ENCODE results near the gene PLA2G15. TPM values are rescaled to one million over a fixed set of nuclear protein-coding genes. Genes with fewer than 3 reads are reported as not detected.

Gene PLA2G15
- total and polyA plus RNA-seq, 2 experiments from 2014 or later: 24.8 to 36.2 TPM

- no peaks in the 10 kb centered on the region for H3K27me3 ChIP-seq (replicated peaks; ENCODE audit: insufficient read depth)
- TF ChIP-seq EZH2 (IDR thresholded peaks at IDR 0.05; ENCODE audit: insufficient read depth, poor library complexity, severe bottlenecking) (no peak), EZH2phosphoT487 (IDR thresholded peaks at IDR 0.05; ENCODE audit: insufficient read depth, low read depth) (no peak)
- peak overlapping the region; percentile 32 for H3K4me2 ChIP-seq (ENCODE audit: unreplicated experiment)
- WGBS, 2 experiments (ENCODE audit: low coverage in 1 of 2, low lambda C conversion rate in 2 of 2, missing lambda C conversion rate in 2 of 2): 92 to 96% methylated on average over 6 of the region's 6 CpGs
- H4K20me1 ChIP-seq (ENCODE audit: insufficient read depth): no peaks in the 10 kb centered on the region
- no peaks in the 10 kb centered on the region for H3K9me3 ChIP-seq (ENCODE audit: low read depth)
- peak; percentile 29 for DNase-seq
- H3K4me3 ChIP-seq: no peak overlapping the region
- peaks cover 15% of the 10 kb centered on the region for H3F3A ChIP-seq (ENCODE audit: insufficient read depth)
- no peaks in the 10 kb centered on the region for H3K79me2 ChIP-seq (ENCODE audit: insufficient read depth)
- peak overlapping the region; percentile 75 for H3K27ac ChIP-seq
- H3K36me3 ChIP-seq (ENCODE audit: low read depth): peaks cover 4% of the 10 kb centered on the region; the same call in 1 of the 2 replicates
- H3K9ac ChIP-seq: peak overlapping the region; percentile 58
- in situ Hi-C loops (cut with MboI): no loop called here
- no peaks in the 10 kb centered on the region for H3K9me2 ChIP-seq (ENCODE audit: insufficient read depth)
- H3K4me1 ChIP-seq (ENCODE audit: insufficient read depth): peaks cover 13% of the 10 kb centered on the region
- H2AFZ ChIP-seq: no peak overlapping the region
These were observed 12.2 kb downstream of the PLA2G15 start for GRCh38 chr16:68257251-68257905.

GRCh38 chr16:68257906-68258800 is 13.0 kb downstream of the PLA2G15 start:
- peaks cover 4% of the 10 kb centered on the region; the same call in 1 of the 2 replicates for H3K36me3 ChIP-seq (ENCODE audit: low read depth)
- H4K20me1 ChIP-seq (ENCODE audit: insufficient read depth): no peaks in the 10 kb centered on the region

GRCh38 chr16:68259007-68259825 is 14.0 kb downstream of the PLA2G15 start:
- H3K9me2 ChIP-seq (ENCODE audit: insufficient read depth): no peaks in the 10 kb centered on the region
- WGBS, 2 experiments (ENCODE audit: low coverage in 1 of 2, low lambda C conversion rate in 2 of 2, missing lambda C conversion rate in 2 of 2): 81 to 85% methylated on average over 27 of the region's 27 CpGs
- peak overlapping the region; percentile 75; the same call in 1 of the 2 replicates for H3K27ac ChIP-seq
- no peak for TF ChIP-seq EZH2 (IDR thresholded peaks at IDR 0.05; ENCODE audit: insufficient read depth, poor library complexity, severe bottlenecking)
- no peak for TF ChIP-seq EZH2phosphoT487 (IDR thresholded peaks at IDR 0.05; ENCODE audit: insufficient read depth, low read depth)
- no peaks in the 10 kb centered on the region for H4K20me1 ChIP-seq (ENCODE audit: insufficient read depth)
- no peak overlapping the region for H2AFZ ChIP-seq
- H3F3A ChIP-seq (ENCODE audit: insufficient read depth): peaks cover 24% of the 10 kb centered on the region
- H3K4me1 ChIP-seq (ENCODE audit: insufficient read depth): peaks cover 13% of the 10 kb centered on the region
- no peaks in the 10 kb centered on the region for H3K9me3 ChIP-seq (ENCODE audit: low read depth)
- no peak overlapping the region for H3K4me2 ChIP-seq (ENCODE audit: unreplicated experiment)
- H3K4me3 ChIP-seq: no peak overlapping the region
- in situ Hi-C loops (cut with MboI): no loop called here
- peaks cover 7% of the 10 kb centered on the region; the same call in 1 of the 2 replicates for H3K79me2 ChIP-seq (ENCODE audit: insufficient read depth)
- H3K27me3 ChIP-seq (replicated peaks; ENCODE audit: insufficient read depth): no peaks in the 10 kb centered on the region
- peak; percentile 60 for DNase-seq
- peaks cover 4% of the 10 kb centered on the region; the same call in 1 of the 2 replicates for H3K36me3 ChIP-seq (ENCODE audit: low read depth)
- H3K9ac ChIP-seq: no peak overlapping the region

More at GRCh38 chr16:68257906-68258800, 13.0 kb downstream of the PLA2G15 start:
- Histone ChIP-seq H3K9ac (peak overlapping the region; percentile 58), H3K9me2 (ENCODE audit: insufficient read depth) (no peaks in the 10 kb centered on the region), H3K4me3 (no peak overlapping the region), H3K27ac (peak overlapping the region; percentile 75), H3K4me1 (ENCODE audit: insufficient read depth) (peaks cover 13% of the 10 kb centered on the region), H3K79me2 (ENCODE audit: insufficient read depth) (peaks cover 2% of the 10 kb centered on the region; the same call in 1 of the 2 replicates), H2AFZ (peak overlapping the region; percentile 59; the same call in 1 of the 2 replicates), H3K27me3 (replicated peaks; ENCODE audit: insufficient read depth) (no peaks in the 10 kb centered on the region), H3K4me2 (ENCODE audit: unreplicated experiment) (peak overlapping the region; percentile 32), H3F3A (ENCODE audit: insufficient read depth) (peaks cover 16% of the 10 kb centered on the region), H3K9me3 (ENCODE audit: low read depth) (no peaks in the 10 kb centered on the region)
- 49 to 52% methylated on average over 13 of the region's 13 CpGs for WGBS, 2 experiments (ENCODE audit: low coverage in 1 of 2, low lambda C conversion rate in 2 of 2, missing lambda C conversion rate in 2 of 2)
- peak; percentile 82 for DNase-seq
- TF ChIP-seq EZH2phosphoT487 (IDR thresholded peaks at IDR 0.05; ENCODE audit: insufficient read depth, low read depth): no peak
- no peak for TF ChIP-seq EZH2 (IDR thresholded peaks at IDR 0.05; ENCODE audit: insufficient read depth, poor library complexity, severe bottlenecking)
- in situ Hi-C loops (cut with MboI): no loop called here

Data from GM23248 (cell line).